Spleen (tissue), 7 donors: ENCODE measurements around the gene NUMB.

Experiments
- CTCF ChIP-seq, 11 experiments: fragments of 200-600 bp in 7 of 11; fragments of 450-650 bp in 4 of 11; sonication (generic) in 4 of 11; IDR thresholded peaks in 8 of 11; conservative IDR thresholded peaks in 3 of 11; 1 replicate in 7 of 11; 2 replicates in 4 of 11; pipeline versions ENCODE4 v1.4.0 to v1.8.0; 2016 to 2021; ENCODE audit warnings: antibody characterized with exemption in 11 of 11, inconsistent platforms in 4 of 11, mild to moderate bottlenecking in 1 of 11
- POLR2A ChIP-seq, 3 donors: fragments of 450-650 bp; IDR thresholded peaks; one replicate each; pipeline ENCODE4 v1.5.1; 2017; ENCODE audit warnings: antibody characterized with exemption in 3 of 3, mild to moderate bottlenecking in 1 of 3
- donor health status: DM: no; HTN: no; CAD: no; lungs with moderate emphysema.
- donor health status: DM: no; HTN: no; CAD: no.
- donor health status: DM: no; HTN: no; CAD: no.

- TF ChIP-seq CTCF (IDR thresholded peaks at IDR 0.05 in 8 of 11, conservative IDR thresholded peaks at IDR 0.05 in 3 of 11) = no peak
- no peak for TF ChIP-seq POLR2A (IDR thresholded peaks at IDR 0.05)
Observed at GRCh38 chr14:73264080-73264884, 194.1 kb downstream of the NUMB start.
